Upper lobe of right lung (tissue), 1 donor: ENCODE measurements around the gene VCL. TPM values are rescaled to one million over a fixed set of nuclear protein-coding genes. Genes with fewer than 3 reads are reported as not detected.

Experiments
- ATAC-seq: fragments of 200-7000 bp; cut with Tn5 transposase; one replicate; pipeline ENCODE4 v1.9.1; 2020; ENCODE audit warnings: mild to moderate bottlenecking, moderate library complexity
- DNase-seq: peaks from one replicate; pipeline ENCODE4 v3.0.0-alpha.2; 2020
- H3K27ac ChIP-seq: fragments of 200-600 bp; one replicate; pipeline ENCODE4 v1.8.0; 2022
- H3K27me3 ChIP-seq: fragments of 200-600 bp; one replicate; pipeline ENCODE4 v1.8.0; 2022; ENCODE audit warnings: mild to moderate bottlenecking
- H3K36me3 ChIP-seq: fragments of 200-600 bp; one replicate; pipeline ENCODE4 v1.8.0; 2022
- H3K4me1 ChIP-seq: fragments of 200-600 bp; one replicate; pipeline ENCODE4 v1.8.0; 2022
- H3K4me3 ChIP-seq: fragments of 200-600 bp; one replicate; pipeline ENCODE4 v1.8.0; 2022; ENCODE audit warnings: mild to moderate bottlenecking
- H3K9me3 ChIP-seq: fragments of 200-600 bp; one replicate; pipeline ENCODE4 v1.8.0; 2022
- CTCF ChIP-seq: fragments of 200-600 bp; IDR thresholded peaks from one replicate; pipeline ENCODE4 v1.8.0; 2022; ENCODE audit warnings: antibody characterized with exemption
- intact Hi-C: fragments of 100-400 bp; cut with DNase I; formaldehyde crosslinking; loops from one replicate; pipeline ENCODE4 v1.11.0; 2022
- total RNA-seq: library from RNA; stranded (reverse); fragmentation: NEBNext Ultra II Directional; extraction: Animal tissue kit (Norgen Biotek cat#: 25700); gene quantifications from one replicate; pipeline ENCODE4 v1.2.1, GENCODE V29; 2021
- donor health status: DM: no; HTN: yes; CAD: no; lungs with severe emphysema.

The VCL gene
- total RNA-seq, 1 donor from 2014 or later, result 148 TPM

DNA sequence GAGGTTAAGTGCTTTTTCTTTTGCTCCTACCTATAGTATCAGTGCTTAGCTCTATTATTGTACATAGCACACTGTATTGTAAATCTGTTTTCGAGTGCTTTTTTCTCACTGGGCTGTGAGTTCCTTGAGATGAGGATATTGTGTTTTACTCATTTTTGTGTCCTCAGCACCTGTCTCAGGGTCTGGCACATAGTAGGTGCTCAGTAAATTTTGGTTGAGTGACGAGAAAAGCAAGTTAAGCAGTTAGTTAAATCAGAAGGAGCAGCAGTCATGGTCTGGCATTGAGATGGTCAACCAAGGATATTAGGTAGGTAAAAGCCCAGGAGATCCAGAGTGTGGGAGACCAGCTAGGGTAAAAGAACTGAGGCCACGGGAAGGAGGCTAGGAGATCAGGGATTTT, 101.5 kb downstream of the VCL start:
- no peaks in the 10 kb centered on the region for H3K27me3 ChIP-seq
- DNase-seq, result no peak
- H3K4me3 ChIP-seq, result no peak overlapping the region
- no peak overlapping the region for H3K27ac ChIP-seq
- H3K36me3 ChIP-seq, result peaks cover 94% of the 10 kb centered on the region
- H3K9me3 ChIP-seq, result no peaks in the 10 kb centered on the region
- intact Hi-C loops, result loop anchor here (10.0 kb wide), 1 partner anchor 215 kb away; no protein-coding TSS in a partner anchor
- ATAC-seq, result no peak
- H3K4me1 ChIP-seq, result no peaks in the 10 kb centered on the region
- no peak for TF ChIP-seq CTCF

DNA sequence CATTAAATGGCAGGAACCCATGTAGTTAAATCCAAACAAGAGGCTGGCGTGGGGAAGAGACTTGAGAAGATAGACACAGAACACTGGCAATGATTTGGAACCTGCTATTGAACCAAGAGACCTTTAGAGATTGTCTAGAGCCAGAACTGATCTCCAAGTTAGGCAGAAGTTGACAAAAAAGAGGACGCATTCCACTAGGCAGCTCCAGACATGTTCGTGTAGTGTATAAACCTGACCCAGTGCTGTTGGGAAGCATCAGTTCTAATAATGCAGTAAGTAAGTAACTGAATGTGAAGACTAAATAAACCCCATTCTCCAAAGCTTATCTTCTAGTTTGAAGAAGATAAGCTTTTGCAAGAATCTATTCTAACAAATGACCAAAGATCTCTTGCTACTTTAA, 101.9 kb downstream of the VCL start:
- no peaks in the 10 kb centered on the region for H3K27me3 ChIP-seq
- H3K4me3 ChIP-seq, result no peak overlapping the region
- no peak overlapping the region for H3K27ac ChIP-seq
- ATAC-seq, result no peak
- H3K9me3 ChIP-seq, result no peaks in the 10 kb centered on the region
- no peak for DNase-seq
- H3K36me3 ChIP-seq, result peaks cover 94% of the 10 kb centered on the region
- intact Hi-C loops, result loop anchor here (10.0 kb wide), 1 partner anchor 215 kb away; no protein-coding TSS in a partner anchor
- TF ChIP-seq CTCF, result no peak
- H3K4me1 ChIP-seq, result no peaks in the 10 kb centered on the region

DNA sequence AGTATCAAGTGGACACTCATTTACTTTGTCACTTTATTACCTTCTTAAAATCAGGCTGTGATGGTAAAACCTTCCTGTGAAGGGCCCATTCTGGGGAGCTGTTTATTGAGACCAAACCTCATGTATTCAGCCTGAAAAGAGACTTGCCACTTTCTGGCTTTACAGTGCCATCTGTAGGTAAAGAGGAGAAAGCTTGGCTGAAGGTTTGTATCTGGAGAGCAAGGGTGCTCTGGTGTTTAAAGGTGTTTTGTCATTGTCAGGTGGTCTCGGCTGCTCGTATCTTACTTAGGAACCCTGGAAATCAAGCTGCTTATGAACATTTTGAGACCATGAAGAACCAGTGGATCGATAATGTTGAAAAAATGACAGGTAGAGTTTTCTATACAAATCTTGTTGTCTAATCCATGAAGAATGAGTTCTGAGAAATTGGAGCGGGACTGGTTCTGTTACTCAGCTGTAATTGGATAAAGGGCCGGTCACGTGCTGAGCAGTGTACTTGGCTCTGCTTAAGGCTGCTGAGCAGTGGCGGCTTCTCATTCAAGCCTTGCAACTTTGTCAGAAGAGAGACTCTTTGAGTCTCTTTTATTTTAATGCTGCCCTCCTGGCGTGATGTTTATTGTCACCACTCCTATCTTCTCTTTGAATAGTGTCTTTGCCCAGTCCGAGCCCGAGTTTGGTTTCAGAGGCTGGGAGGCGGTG, 105.8 kb downstream of the VCL start:
- no peaks in the 10 kb centered on the region for H3K4me1 ChIP-seq
- H3K27ac ChIP-seq, result no peak overlapping the region
- H3K9me3 ChIP-seq, result no peaks in the 10 kb centered on the region
- DNase-seq (no peak), ATAC-seq (no peak)
- peak; percentile 15 for TF ChIP-seq CTCF
- no peak overlapping the region for H3K4me3 ChIP-seq
- peaks cover 94% of the 10 kb centered on the region for H3K36me3 ChIP-seq
- intact Hi-C loops, result no loop called here
- H3K27me3 ChIP-seq, result no peaks in the 10 kb centered on the region

DNA sequence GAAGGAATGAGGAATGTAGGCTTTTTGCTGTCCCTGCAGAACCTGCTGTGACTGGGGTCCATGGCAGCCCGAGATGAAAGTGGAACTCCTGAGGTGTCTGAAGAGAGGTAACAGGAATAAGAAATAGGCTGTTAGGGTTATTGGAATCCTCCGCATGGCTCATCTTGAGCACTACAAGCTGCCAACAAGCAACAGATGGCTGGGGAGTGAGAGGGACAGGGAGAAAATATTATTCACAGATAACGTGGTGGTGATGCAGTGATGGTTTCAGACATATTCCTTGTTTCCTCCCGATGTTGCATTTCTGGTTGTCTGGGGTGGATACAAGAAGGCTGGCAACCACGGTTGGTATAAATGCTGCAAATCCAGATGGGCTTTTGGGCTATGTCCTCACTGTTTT, 106.6 kb downstream of the VCL start:
- H3K27me3 ChIP-seq, result no peaks in the 10 kb centered on the region
- no peak for ATAC-seq
- no peaks in the 10 kb centered on the region for H3K9me3 ChIP-seq
- DNase-seq, result no peak
- no peak overlapping the region for H3K27ac ChIP-seq
- no peak overlapping the region for H3K4me3 ChIP-seq
- intact Hi-C loops, result no loop called here
- TF ChIP-seq CTCF, result no peak
- no peaks in the 10 kb centered on the region for H3K4me1 ChIP-seq
- H3K36me3 ChIP-seq, result peaks cover 94% of the 10 kb centered on the region

- intact Hi-C loops, result no loop called here
- Histone ChIP-seq H3K27ac (no peak overlapping the region), H3K36me3 (peaks cover 94% of the 10 kb centered on the region), H3K4me1 (no peaks in the 10 kb centered on the region), H3K27me3 (no peaks in the 10 kb centered on the region), H3K4me3 (no peak overlapping the region), H3K9me3 (no peaks in the 10 kb centered on the region)
- ATAC-seq (no peak), DNase-seq (no peak)
- TF ChIP-seq CTCF, result no peak
Measured at GRCh38 chr10:74104996-74105395, 107.1 kb downstream of the VCL start.

DNA sequence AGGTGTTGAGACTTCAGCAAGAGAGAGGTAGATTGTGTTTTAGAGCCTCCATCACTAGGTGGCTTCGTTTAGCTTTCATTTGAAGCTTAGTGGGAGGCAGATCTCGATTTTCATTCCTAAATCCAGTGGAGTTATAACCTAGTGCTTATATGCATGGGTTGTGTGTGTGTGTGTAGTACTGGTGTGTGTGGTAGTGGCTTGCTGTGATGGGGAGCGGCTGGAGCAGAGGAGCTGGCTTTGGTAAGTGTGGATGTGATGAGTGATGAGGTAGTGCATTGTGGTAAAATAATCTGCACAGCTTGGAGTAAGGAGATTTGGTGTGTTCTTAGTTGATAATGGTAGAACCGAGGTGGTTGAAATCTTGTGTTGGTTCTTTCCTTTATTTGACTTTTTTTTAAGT, 109.5 kb downstream of the VCL start:
- Histone ChIP-seq H3K4me1 (no peaks in the 10 kb centered on the region), H3K4me3 (no peak overlapping the region), H3K9me3 (no peaks in the 10 kb centered on the region), H3K36me3 (peaks cover 100% of the 10 kb centered on the region), H3K27ac (no peak overlapping the region), H3K27me3 (no peaks in the 10 kb centered on the region)
- DNase-seq (no peak), ATAC-seq (no peak)
- TF ChIP-seq CTCF, result no peak
- intact Hi-C loops, result no loop called here
